ENCODE results near the gene AIF1L. TPM values are rescaled to one million over a fixed set of nuclear protein-coding genes. Genes with fewer than 3 reads are reported as not detected.
"Not testable (repeated sequence)": the region's sequence is repeated elsewhere in the genome, so short reads cannot be mapped to it uniquely, and the experiment has no call there.

The AIF1L gene
- total RNA-seq, 4 donors from 2014 or later, result 17.2 to 33.0 (median 20.7) TPM

DNA sequence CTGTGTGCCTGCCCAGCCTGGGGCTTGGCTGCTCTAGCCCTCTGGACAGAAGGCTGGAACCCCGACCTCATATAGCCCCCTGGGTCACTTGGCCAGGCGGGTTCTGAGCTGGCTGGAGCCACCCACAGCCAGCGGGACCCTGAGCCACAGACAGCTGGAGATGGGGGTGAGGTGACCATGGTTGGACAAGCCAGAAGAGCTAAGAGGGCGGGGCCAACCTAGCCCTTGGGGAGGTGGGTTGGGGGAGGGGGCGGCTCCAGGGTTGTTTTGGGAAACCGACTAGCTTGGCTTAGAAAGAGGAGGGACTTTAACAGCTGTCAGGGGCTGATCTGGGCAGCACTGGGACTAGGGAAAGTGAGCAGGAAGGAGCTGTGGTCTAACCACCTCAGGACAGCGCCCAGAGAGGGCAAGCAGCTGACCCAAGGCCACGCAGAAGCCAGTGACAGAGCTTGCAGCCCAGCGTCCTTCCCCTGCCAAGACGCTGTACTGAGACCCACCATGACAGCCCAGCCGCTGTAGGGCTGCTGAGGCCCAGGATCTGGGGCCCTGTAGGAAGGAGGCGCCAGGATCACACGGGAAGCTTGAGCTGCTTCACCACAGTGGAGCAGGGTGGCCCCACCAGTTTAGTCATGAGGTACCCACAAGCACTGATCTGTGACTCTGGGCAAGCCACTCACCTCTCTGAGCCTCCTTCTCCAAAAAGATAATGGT, 2.2 kb downstream of the AIF1L start:
- no peak for DNase-seq (ENCODE audit: low spot score in 2 of 2)
- no peak overlapping the region for H3K4me3 ChIP-seq (ENCODE audit: low read depth, poor library complexity, severe bottlenecking)
- TF ChIP-seq, protein P1, sequence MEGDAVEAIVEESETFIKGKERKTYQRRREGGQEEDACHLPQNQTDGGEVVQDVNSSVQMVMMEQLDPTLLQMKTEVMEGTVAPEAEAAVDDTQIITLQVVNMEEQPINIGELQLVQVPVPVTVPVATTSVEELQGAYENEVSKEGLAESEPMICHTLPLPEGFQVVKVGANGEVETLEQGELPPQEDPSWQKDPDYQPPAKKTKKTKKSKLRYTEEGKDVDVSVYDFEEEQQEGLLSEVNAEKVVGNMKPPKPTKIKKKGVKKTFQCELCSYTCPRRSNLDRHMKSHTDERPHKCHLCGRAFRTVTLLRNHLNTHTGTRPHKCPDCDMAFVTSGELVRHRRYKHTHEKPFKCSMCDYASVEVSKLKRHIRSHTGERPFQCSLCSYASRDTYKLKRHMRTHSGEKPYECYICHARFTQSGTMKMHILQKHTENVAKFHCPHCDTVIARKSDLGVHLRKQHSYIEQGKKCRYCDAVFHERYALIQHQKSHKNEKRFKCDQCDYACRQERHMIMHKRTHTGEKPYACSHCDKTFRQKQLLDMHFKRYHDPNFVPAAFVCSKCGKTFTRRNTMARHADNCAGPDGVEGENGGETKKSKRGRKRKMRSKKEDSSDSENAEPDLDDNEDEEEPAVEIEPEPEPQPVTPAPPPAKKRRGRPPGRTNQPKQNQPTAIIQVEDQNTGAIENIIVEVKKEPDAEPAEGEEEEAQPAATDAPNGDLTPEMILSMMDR (IDR thresholded peaks at IDR 0.05), result no peak
- TF ChIP-seq POLR2A (IDR thresholded peaks at IDR 0.05), result no peak
- intact Hi-C loops (cut with DNase I; ENCODE audit: low total_unique reads), result no loop called here
- WGBS, 2 donors, result 79 to 84% methylated on average over 11 to 13 of the region's 13 CpGs

DNA sequence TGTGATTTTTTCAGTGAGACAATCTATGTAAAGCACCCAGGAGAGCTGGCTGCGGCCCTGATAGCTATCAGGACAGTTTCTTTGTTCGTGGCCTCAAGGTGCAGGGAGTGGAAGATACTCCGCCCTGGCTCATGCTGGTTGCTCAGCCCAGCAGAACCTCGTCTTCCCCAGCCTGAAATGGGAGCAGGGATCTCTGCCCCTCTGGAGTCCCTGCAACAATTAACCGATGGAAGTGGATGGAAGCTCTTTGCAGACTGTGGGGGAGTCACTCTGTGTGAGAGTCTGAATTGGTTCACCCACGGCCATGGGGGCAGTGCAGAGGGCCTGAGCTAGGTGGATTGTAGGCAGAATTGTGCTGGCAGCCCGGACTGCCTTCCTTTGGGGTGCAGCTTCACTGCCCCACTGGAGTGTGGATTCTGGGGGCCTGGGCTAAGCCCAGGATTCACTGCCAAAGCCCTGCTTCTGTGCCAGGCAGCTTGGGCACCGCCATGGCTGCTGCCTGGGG, 2.8 kb downstream of the AIF1L start:
- DNase-seq (ENCODE audit: low spot score in 2 of 2), result no peak
- 80 to 87% methylated on average over 8 of the region's 8 CpGs for WGBS, 2 donors
- TF ChIP-seq, protein P1 (IDR thresholded peaks at IDR 0.05), result no peak
- no peak for TF ChIP-seq POLR2A (IDR thresholded peaks at IDR 0.05)
- intact Hi-C loops (cut with DNase I; ENCODE audit: low total_unique reads), result no loop called here
- H3K4me3 ChIP-seq (ENCODE audit: low read depth, poor library complexity, severe bottlenecking), result no peak overlapping the region

DNA sequence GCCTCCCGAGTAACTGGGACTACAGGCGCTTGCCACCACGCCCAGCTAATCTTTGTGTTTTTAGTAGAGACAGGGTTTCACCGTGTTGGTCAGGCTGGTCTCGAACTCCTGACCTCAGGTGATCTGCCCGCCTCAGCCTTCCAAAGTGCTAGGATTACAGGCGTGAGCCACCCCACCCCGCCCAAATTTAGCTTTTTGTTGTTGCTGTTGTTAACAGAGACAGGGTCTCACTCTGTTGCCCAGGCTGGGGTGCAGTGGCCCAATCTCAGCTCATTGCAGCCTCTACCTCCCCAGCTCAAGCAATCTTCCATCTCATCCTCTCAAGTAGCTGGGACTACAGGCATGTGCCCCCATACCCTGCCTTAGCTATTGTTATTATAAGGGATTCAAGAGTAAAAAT, 3.5 kb downstream of the AIF1L start:
- 93 to 94% methylated on average over 8 of the region's 8 CpGs for WGBS, 2 donors
- intact Hi-C loops (cut with DNase I; ENCODE audit: low total_unique reads), result not testable (repeated sequence)

GRCh38 chr9:131100445-131100844, 4.1 kb downstream of the AIF1L start:
- 85 to 90% methylated on average over 9 of the region's 9 CpGs for WGBS, 2 donors
- intact Hi-C loops (cut with DNase I; ENCODE audit: low total_unique reads), result no loop called here
- no peak for DNase-seq (ENCODE audit: low spot score in 2 of 2)
- TF ChIP-seq, protein P1 (IDR thresholded peaks at IDR 0.05), result no peak
- no peak for TF ChIP-seq POLR2A (IDR thresholded peaks at IDR 0.05)
- H3K4me3 ChIP-seq (ENCODE audit: low read depth, poor library complexity, severe bottlenecking), result no peak overlapping the region

More for the DNA sequence above, 3.5 kb downstream of the AIF1L start:
- H3K4me3 ChIP-seq (ENCODE audit: low read depth, poor library complexity, severe bottlenecking); DNase-seq (ENCODE audit: low spot score in 2 of 2): not testable (repeated sequence)

- no peak overlapping the region for H3K4me3 ChIP-seq (ENCODE audit: low read depth, poor library complexity, severe bottlenecking)
- 89 to 90% methylated on average over 11 of the region's 11 CpGs for WGBS, 2 donors
- intact Hi-C loops (cut with DNase I; ENCODE audit: low total_unique reads), result no loop called here
- no peak for DNase-seq (ENCODE audit: low spot score in 2 of 2)
- TF ChIP-seq POLR2A (IDR thresholded peaks at IDR 0.05), result no peak
- TF ChIP-seq, protein P1 (IDR thresholded peaks at IDR 0.05), result no peak
Measured at GRCh38 chr9:131101207-131101964, 5.1 kb downstream of the AIF1L start.

DNA sequence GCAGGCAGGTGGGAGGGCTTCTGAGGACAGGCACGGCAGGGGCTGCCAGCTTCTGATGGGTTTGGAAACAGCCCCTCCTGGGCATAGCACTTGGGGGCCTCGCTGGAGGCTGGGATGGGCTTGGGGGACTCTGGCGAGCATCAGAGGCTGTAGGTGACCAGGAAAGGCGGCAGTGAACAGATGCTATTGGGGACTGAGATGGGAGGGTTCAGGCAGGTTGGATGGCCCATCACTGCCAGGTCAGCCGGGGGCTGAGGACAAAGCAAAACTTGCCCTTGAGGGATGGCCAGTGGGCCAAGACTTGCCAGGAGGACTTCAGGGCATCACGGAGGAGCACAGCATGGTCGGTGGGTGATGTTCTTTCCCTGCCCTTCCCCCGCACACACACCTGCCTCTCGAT, 6.7 kb downstream of the AIF1L start:
- DNase-seq (ENCODE audit: low spot score in 2 of 2), result no peak
- intact Hi-C loops (cut with DNase I; ENCODE audit: low total_unique reads), result no loop called here
- no peak for TF ChIP-seq POLR2A (IDR thresholded peaks at IDR 0.05)
- TF ChIP-seq, protein P1 (IDR thresholded peaks at IDR 0.05), result no peak
- H3K4me3 ChIP-seq (ENCODE audit: low read depth, poor library complexity, severe bottlenecking), result no peak overlapping the region
- WGBS, 2 donors, result 81 to 82% methylated on average over 7 to 9 of the region's 9 CpGs
